Renal pelvis (tissue), 4 donors: ENCODE measurements around the gene RAB8B. TPM values are rescaled to one million over a fixed set of nuclear protein-coding genes. Genes with fewer than 3 reads are reported as not detected.

Source experiments
- DNase-seq: peaks from one replicate; pipeline ENCODE4 v3.0.0-alpha.2; 2013
- polyA plus RNA-seq, 3 donors: library from polyadenylated mRNA; unstranded; fragments of 120-200 nt; gene quantifications; one replicate each; pipeline ENCODE4 v1.2.1, GENCODE V29; 2013; ENCODE audit not compliant: insufficient read length in 3 of 3

Gene RAB8B
- polyA plus RNA-seq, 3 donors, result 24.8 to 31.6 (median 29.3) TPM

DNA sequence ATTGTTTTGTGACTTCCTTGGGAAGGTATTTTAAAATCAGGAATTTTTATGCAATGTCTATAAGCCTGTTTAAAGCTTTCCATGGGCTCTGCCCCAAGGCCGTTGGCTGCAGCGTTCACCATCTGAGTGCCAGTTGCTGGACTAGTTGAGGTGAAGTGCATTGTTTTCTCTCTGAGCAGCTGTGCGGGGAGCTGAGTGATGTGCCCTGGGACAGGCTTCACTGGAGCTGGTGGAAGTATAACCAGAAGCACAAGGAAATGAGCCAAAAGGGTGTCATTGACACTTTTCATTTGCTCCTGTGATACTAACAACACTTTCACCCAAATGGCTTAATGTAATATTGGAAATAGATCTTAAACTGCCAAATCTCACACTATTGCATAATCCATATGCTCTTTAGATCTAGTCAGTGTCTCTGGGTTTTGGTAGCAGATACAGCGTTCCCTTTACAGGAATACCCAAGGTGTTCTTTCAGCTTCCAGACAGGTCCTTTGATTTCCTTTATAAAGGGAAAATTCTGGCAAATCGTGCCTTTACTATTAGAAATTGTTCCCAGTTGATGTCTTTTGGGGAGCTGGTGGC lies 117.2 kb downstream of the RAB8B start:
- DNase-seq, result no peak

DNA sequence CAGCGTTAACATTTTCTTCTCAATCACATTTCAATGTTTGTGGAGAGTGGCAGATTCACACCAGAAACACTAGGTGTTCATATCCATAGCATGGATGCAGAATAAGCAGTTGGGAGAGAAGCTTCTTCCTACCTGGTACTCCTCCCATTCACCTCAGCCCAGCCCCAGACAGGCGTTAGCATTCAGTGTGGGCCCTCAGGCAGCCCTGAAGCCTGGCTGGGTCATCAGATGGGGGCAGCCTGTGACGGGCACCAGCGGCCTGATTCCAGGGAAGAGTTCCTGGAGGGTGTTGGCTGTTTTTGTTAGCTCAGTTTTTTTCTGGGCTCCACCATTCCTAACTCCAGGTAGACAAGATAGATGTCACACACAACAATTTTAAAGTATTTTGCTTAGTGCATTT lies 119.1 kb downstream of the RAB8B start:
- DNase-seq, result no peak

DNA sequence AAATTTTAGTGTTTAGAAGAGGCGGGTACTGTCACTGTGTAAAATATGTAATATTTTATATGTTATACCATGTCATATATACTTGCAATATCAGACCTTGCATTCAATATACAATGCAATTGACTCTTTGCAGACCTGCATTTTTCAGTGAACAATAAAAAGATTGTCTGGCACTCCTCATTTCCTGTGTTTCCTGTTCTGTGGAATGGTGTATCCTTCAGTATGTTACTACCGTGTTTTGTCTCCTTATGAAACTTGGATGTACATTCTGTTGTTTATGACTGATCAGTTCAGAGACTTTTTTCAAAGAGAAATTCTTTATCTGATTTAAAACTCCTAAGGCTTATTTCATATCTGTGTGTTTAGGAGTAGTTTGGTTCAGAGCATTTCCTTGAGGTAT lies 119.5 kb downstream of the RAB8B start:
- DNase-seq, result no peak

- DNase-seq, result no peak
Measured at GRCh38 chr15:63310646-63311045, 121.2 kb downstream of the RAB8B start.

GRCh38 chr15:63312286-63312685 lies 122.9 kb downstream of the RAB8B start:
- DNase-seq, result no peak

- no peak for DNase-seq
Measured at GRCh38 chr15:63313825-63314224, 124.4 kb downstream of the RAB8B start.

GRCh38 chr15:63314409-63314808 lies 125.0 kb downstream of the RAB8B start:
- DNase-seq, result no peak

Other genes with a start within 250 kb of the RAB8B start
- 100 to 1,000 TPM; 455 to 624 (median 559) TPM for gene TPM1, start 146.9 kb upstream of the RAB8B start, polyA plus RNA-seq
- 10 to 100 TPM; 17.0 to 19.3 (median 18.1) TPM for gene LACTB, start 67.7 kb upstream of the RAB8B start, polyA plus RNA-seq
- gene RPS27L, start 32.1 kb upstream of the RAB8B start, polyA plus RNA-seq, result 10 to 100 TPM; 80.5 to 91.9 (median 82.9) TPM
- 10 to 100 TPM; 15.7 to 19.9 (median 17.6) TPM for gene APH1B, start 88.0 kb downstream of the RAB8B start, polyA plus RNA-seq
- gene CA12, start 192.2 kb downstream of the RAB8B start, polyA plus RNA-seq, result 100 to 1,000 TPM in 2 of 3 donors, 10 to 100 TPM in 1; 92.1 to 128 (median 123) TPM